Endothelial cell of umbilical vein (primary cell): ENCODE measurements around the gene XIRP1.

Source experiments
- EZH2 ChIP-seq: IDR thresholded peaks from 2 replicates; pipeline ENCODE4 v1.6.1; 2012; ENCODE audit warnings: borderline replicate concordance, low read depth, mild to moderate bottlenecking, moderate library complexity, low read length, inconsistent platforms; ENCODE audit not compliant: severe bottlenecking
- FOS ChIP-seq: IDR thresholded peaks from 2 replicates; pipeline ENCODE4 v1.6.1; 2011; ENCODE audit warnings: mild to moderate bottlenecking, low read length, moderate library complexity, borderline replicate concordance; ENCODE audit not compliant: insufficient read depth
- GATA2 ChIP-seq: IDR thresholded peaks from 2 replicates; pipeline ENCODE4 v1.7.0; 2011; ENCODE audit warnings: low read depth, mild to moderate bottlenecking, moderate library complexity, mixed read lengths, low read length; ENCODE audit not compliant: insufficient read length, insufficient read depth
- POLR2A ChIP-seq: IDR thresholded peaks from 2 replicates; pipeline ENCODE4 v1.6.1; 2012; ENCODE audit warnings: low read depth, mild to moderate bottlenecking, control low read depth, low read length

- TF ChIP-seq EZH2 (no peak), POLR2A (no peak), GATA2 (no peak), FOS (no peak)
Measured at GRCh38 chr3:39222462-39222861, 30.1 kb upstream of the XIRP1 start.
